HEK293 (cell line): ENCODE measurements around the gene C3orf20.

ENCODE experiments used
- REPIN1 ChIP-seq: fragments of 450-650 bp; formaldehyde crosslinking; IDR thresholded peaks from 2 replicates; pipeline ENCODE4 v1.5.1; 2017; ENCODE audit warnings: missing biosample characterization, missing genetic modification characterization, low read depth
- SP2 ChIP-seq: fragments of 450-650 bp; formaldehyde crosslinking; IDR thresholded peaks from 2 replicates; pipeline ENCODE4 v1.5.1; 2016; ENCODE audit warnings: missing biosample characterization, missing genetic modification characterization
- YY1 ChIP-seq: fragments of 450-650 bp; formaldehyde crosslinking; IDR thresholded peaks from 2 replicates; pipeline ENCODE4 v1.5.1; 2018; ENCODE audit warnings: missing biosample characterization, missing genetic modification characterization
- ZNF112 ChIP-seq: fragments of 450-650 bp; formaldehyde crosslinking; IDR thresholded peaks from 2 replicates; pipeline ENCODE4 v1.5.0; 2017; ENCODE audit warnings: missing biosample characterization, missing genetic modification characterization
- ZNF121 ChIP-seq: fragments of 450-650 bp; formaldehyde crosslinking; IDR thresholded peaks from 2 replicates; pipeline ENCODE4 v1.5.1; 2016; ENCODE audit warnings: missing biosample characterization, missing genetic modification characterization
- ZNF202 ChIP-seq: fragments of 450-650 bp; formaldehyde crosslinking; IDR thresholded peaks from 2 replicates; pipeline ENCODE4 v1.5.1; 2016; ENCODE audit warnings: missing biosample characterization, missing genetic modification characterization, borderline replicate concordance
- ZNF302 ChIP-seq: fragments of 450-650 bp; formaldehyde crosslinking; IDR thresholded peaks from 2 replicates; pipeline ENCODE4 v1.5.1; 2016; ENCODE audit warnings: missing biosample characterization, missing genetic modification characterization, low read depth
- ZNF768 ChIP-seq: fragments of 450-650 bp; formaldehyde crosslinking; IDR thresholded peaks from 2 replicates; pipeline ENCODE4 v1.5.1; 2018; ENCODE audit warnings: missing biosample characterization, mild to moderate bottlenecking, missing genetic modification characterization
- TF ChIP-seq, protein P1 (sequence below): fragments of 450-650 bp; formaldehyde crosslinking; IDR thresholded peaks from 2 replicates; pipeline ENCODE4 v1.5.1; 2016; ENCODE audit warnings: missing biosample characterization, missing genetic modification characterization, low read depth
- TF ChIP-seq, protein P2 (sequence below): fragments of 450-650 bp; formaldehyde crosslinking; IDR thresholded peaks from 2 replicates; pipeline ENCODE4 v1.5.1; 2016; ENCODE audit warnings: missing biosample characterization, missing genetic modification characterization

DNA sequence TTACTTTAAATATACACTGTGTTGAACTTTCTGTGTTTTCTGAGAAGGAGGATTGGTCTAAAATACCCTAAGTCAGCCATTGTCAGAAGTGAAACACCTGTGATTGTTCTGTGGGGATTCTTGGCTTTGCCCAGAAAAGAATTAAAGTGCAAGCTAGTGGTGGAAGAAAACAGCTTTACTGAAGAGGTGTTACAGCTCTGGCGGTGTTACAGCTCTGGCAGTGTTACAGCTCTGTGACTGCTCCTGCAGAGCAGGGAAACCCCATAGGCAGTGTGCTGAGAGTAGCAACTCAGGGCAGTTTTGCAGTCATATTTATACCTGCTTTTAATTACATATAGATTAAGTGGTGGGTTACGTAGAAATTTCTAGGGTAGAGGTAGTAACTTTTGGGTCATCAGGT, 66.6 kb downstream of the C3orf20 start:
- TF ChIP-seq YY1 (tag by site-specific recombination) (no peak), ZNF121 (no peak), REPIN1 (no peak), SP2 (tag by site-specific recombination) (no peak), ZNF768 (tag by site-specific recombination) (no peak), ZNF202 (tag by site-specific recombination) (no peak), ZNF112 (tag by site-specific recombination) (no peak), ZNF302 (tag by site-specific recombination) (no peak)
- TF ChIP-seq, protein P1, sequence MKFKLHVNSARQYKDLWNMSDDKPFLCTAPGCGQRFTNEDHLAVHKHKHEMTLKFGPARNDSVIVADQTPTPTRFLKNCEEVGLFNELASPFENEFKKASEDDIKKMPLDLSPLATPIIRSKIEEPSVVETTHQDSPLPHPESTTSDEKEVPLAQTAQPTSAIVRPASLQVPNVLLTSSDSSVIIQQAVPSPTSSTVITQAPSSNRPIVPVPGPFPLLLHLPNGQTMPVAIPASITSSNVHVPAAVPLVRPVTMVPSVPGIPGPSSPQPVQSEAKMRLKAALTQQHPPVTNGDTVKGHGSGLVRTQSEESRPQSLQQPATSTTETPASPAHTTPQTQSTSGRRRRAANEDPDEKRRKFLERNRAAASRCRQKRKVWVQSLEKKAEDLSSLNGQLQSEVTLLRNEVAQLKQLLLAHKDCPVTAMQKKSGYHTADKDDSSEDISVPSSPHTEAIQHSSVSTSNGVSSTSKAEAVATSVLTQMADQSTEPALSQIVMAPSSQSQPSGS (tag by site-specific recombination), result no peak
- TF ChIP-seq, protein P2, sequence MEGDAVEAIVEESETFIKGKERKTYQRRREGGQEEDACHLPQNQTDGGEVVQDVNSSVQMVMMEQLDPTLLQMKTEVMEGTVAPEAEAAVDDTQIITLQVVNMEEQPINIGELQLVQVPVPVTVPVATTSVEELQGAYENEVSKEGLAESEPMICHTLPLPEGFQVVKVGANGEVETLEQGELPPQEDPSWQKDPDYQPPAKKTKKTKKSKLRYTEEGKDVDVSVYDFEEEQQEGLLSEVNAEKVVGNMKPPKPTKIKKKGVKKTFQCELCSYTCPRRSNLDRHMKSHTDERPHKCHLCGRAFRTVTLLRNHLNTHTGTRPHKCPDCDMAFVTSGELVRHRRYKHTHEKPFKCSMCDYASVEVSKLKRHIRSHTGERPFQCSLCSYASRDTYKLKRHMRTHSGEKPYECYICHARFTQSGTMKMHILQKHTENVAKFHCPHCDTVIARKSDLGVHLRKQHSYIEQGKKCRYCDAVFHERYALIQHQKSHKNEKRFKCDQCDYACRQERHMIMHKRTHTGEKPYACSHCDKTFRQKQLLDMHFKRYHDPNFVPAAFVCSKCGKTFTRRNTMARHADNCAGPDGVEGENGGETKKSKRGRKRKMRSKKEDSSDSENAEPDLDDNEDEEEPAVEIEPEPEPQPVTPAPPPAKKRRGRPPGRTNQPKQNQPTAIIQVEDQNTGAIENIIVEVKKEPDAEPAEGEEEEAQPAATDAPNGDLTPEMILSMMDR (tag by site-specific recombination), result no peak
